ENCODE measurements around the gene PNRC2.
"Not testable (repeated sequence)": the region's sequence is repeated elsewhere in the genome, so short reads cannot be mapped to it uniquely, and the experiment has no call there.

The PNRC2 gene

DNA sequence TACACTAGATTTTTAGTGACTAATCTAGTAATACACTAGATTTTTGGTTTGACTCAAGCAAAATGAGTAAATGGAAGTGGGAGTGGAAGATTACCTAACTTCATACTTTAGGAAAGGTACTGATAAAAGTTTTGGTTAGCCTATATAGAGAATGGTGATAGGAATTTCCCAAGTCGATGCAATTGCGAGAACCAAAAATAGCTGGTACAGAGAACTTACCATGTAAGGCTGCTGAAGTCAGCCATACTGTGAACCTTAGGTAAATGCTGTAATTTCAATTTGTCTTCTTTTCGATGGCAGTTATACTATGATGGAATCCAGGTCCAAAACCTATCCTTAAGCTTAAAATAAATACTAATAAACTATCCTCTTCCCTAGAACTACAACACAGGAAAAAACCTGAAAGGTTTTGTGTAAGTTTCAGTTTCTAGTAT is 4.6 kb downstream of the PNRC2 start:
- Mint-ChIP-seq H3K27ac (peak overlapping the region; percentile 75), H3K36me3 (ENCODE audit: low read depth) (peaks cover 76% of the 10 kb centered on the region), H3K4me1 (ENCODE audit: low read depth) (peaks cover 46% of the 10 kb centered on the region), H3K4me3 (peak overlapping the region; percentile 14), H3K9me3 (no peaks in the 10 kb centered on the region), H3K27me3 (ENCODE audit: low read depth) (no peaks in the 10 kb centered on the region)
- DNase-seq (ENCODE audit: low spot score): no peak

DNA sequence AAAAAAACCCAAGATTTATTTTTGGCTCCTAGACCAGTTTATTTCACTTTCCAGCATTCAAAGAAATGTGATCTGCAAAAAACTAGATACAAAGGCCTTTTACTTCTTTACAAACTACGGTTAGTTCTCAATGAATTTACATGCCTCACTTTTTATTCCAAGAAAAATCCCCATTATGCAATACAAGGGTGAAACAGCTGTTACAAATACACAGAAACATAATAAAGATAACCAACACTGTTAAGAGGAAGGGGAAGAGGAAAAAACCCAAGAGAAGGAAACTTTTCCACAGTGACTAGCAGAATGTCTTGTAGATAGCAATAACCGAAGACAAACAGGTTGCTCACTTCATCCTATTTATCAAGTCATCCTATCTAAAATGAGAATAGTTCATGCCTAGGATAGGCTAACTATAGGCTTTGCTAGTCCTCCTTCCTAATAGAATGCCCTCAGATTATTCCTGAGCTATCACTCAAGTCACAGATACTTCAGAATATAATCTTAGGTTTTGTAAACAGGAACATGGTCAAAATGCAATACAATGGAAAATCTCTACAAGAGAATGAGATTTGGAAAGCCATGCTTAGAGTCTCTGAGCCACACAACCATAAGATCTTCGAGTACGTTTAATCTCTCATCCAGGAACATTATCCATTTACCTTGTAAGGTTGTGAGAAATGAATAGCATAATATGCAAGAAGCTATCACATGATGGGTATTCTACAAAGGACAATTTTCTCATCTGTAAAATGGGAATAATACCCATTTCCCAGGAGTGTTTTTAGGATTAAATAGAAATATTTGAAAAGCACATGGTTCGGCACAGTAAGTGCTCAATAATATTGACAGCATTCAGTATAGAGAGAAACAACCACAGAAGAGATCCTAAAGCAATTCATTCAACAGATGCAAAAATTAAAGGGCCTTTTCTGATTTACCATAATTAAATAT is 5.4 kb downstream of the PNRC2 start:
- Mint-ChIP-seq H3K4me1 (ENCODE audit: low read depth) (peaks cover 48% of the 10 kb centered on the region), H3K27ac (peak overlapping the region; percentile 75), H3K9me3 (no peaks in the 10 kb centered on the region), H3K4me3 (peak overlapping the region; percentile 14), H3K27me3 (ENCODE audit: low read depth) (no peaks in the 10 kb centered on the region), H3K36me3 (ENCODE audit: low read depth) (peaks cover 79% of the 10 kb centered on the region)
- DNase-seq (ENCODE audit: low spot score): no peak

DNA sequence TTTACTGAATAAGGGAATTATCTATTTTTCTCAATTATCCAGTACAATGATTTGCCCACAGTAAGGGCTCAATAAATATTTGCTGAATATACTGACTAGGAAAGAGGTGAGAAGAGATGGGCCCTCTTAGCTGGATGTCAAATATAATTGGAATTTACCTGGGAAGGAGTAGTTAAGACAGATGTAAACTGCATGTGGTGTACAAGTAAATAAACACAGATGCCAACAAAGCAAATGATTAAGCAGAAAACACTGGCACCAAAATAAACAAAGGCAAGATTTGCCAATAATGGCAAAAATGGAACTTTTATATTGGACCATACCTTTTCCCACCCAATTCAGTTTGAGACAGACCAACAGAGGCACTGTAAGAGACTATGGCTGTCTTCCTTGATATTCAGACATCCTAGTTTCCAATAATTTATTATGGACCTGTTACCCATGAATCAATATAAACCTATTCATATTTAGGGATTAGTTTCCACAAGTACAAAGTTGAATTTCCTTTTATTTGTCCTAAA is 7.4 kb downstream of the PNRC2 start:
- H3K4me3 Mint-ChIP-seq: no peak overlapping the region
- no peaks in the 10 kb centered on the region for H3K9me3 Mint-ChIP-seq
- peaks cover 43% of the 10 kb centered on the region for H3K4me1 Mint-ChIP-seq (ENCODE audit: low read depth)
- no peak for DNase-seq (ENCODE audit: low spot score)
- no peaks in the 10 kb centered on the region for H3K27me3 Mint-ChIP-seq (ENCODE audit: low read depth)
- no peak overlapping the region for H3K27ac Mint-ChIP-seq
- peaks cover 70% of the 10 kb centered on the region for H3K36me3 Mint-ChIP-seq (ENCODE audit: low read depth)

DNA sequence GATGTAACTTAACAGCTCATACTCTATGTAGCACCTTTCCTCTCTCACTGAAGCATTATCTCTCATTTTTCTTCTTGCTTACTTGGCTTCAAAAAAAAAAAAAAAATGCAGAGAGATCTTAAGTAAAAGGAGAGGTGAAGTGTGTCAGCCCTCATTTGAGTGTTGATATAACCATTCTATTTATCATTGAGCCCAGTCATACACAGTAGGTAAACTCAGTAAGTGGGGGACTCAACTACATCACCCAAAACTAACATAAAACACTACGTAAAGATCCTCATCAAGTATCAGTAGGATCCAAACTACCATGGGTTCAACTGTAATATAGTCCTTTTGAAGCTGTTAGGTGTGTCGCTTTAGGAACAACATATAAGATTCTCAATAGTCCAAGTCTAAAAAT is 8.2 kb downstream of the PNRC2 start:
- Mint-ChIP-seq H3K36me3 (ENCODE audit: low read depth) (peaks cover 67% of the 10 kb centered on the region), H3K4me3 (no peak overlapping the region), H3K27me3 (ENCODE audit: low read depth) (no peaks in the 10 kb centered on the region), H3K4me1 (ENCODE audit: low read depth) (peaks cover 40% of the 10 kb centered on the region), H3K27ac (peak overlapping the region; percentile 31), H3K9me3 (no peaks in the 10 kb centered on the region)
- no peak for DNase-seq (ENCODE audit: low spot score)

DNA sequence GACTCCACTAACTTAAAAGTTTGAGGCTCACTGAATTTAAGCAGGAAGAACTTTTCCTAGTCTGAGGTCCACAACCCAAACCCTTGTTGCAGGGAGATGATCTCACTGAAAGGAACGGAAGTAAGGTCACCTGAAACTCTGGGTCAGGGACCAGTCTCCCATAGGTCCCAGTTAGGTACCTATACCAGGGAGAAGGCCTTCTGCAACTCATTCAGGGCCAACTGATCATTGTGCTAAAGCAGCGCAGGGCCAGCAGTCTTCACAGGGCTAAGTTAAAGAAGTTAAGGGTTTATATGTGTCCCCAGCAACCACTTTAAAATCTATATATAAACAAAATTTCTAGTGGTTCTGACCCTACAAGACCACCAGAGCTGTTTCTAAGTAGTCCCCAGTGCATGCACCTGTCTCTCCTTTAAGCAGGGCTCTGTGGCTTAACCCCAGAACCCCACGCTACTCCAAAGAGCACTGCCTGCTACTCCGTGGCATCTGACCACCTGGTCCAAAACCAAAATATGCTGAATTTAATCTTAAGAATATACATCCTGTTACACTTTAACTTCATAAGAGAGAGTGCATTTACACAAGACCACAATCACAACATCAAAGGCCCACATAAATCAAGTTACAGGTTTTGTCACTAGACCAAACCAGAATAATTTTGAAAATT is 17.7 kb downstream of the PNRC2 start:
- peaks cover 49% of the 10 kb centered on the region for H3K4me1 Mint-ChIP-seq (ENCODE audit: low read depth)
- peak overlapping the region; percentile 95 for H3K4me3 Mint-ChIP-seq
- no peaks in the 10 kb centered on the region for H3K27me3 Mint-ChIP-seq (ENCODE audit: low read depth)
- peak overlapping the region; percentile 65 for H3K27ac Mint-ChIP-seq
- peaks cover 54% of the 10 kb centered on the region for H3K36me3 Mint-ChIP-seq (ENCODE audit: low read depth)
- no peak for DNase-seq (ENCODE audit: low spot score)
- no peaks in the 10 kb centered on the region for H3K9me3 Mint-ChIP-seq

DNA sequence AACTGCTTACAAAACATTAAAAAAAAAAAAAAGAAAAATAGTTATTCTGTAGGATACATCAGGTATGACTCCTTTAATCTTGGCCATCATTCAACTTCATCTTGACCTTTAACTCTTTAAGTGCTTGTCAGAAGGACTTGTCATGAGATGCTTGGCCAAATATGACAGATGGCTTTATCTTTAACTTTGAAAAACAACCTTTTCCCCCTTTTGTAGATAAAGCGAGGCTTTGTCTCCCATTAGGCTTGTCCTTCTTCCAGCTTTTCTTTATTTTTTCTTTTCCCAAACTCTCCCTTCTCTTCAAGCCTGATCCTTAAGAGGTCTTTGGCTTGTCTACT is 18.2 kb downstream of the PNRC2 start:
- H3K27ac Mint-ChIP-seq: peak overlapping the region; percentile 80
- H3K4me3 Mint-ChIP-seq: peak overlapping the region; percentile 95
- no peaks in the 10 kb centered on the region for H3K27me3 Mint-ChIP-seq (ENCODE audit: low read depth)
- peaks cover 53% of the 10 kb centered on the region for H3K36me3 Mint-ChIP-seq (ENCODE audit: low read depth)
- no peaks in the 10 kb centered on the region for H3K9me3 Mint-ChIP-seq
- peaks cover 49% of the 10 kb centered on the region for H3K4me1 Mint-ChIP-seq (ENCODE audit: low read depth)
- no peak for DNase-seq (ENCODE audit: low spot score)

DNA sequence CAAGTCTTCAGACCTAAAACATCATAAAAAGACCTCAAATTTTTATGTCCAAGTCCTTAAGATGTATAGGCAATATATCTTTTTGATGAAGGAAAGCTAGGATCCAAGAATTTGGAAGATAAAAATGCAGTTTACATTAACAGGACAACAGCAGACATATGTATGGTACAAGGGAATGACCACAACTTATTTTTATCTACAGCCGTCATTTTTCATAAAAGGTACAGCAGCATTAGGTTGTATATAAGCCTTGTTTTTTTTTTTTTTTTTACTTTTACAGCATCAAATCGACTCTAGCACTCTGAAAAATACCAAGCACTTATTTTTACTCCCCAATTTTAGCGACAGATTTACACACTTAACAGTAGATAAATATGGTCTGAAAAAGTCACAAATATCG is 19.2 kb downstream of the PNRC2 start:
- peaks cover 46% of the 10 kb centered on the region for H3K4me1 Mint-ChIP-seq (ENCODE audit: low read depth)
- H3K4me3 Mint-ChIP-seq: peak overlapping the region; percentile 95
- no peak for DNase-seq (ENCODE audit: low spot score)
- peak overlapping the region; percentile 92 for H3K27ac Mint-ChIP-seq
- peaks cover 48% of the 10 kb centered on the region for H3K36me3 Mint-ChIP-seq (ENCODE audit: low read depth)
- H3K27me3 Mint-ChIP-seq (ENCODE audit: low read depth): no peaks in the 10 kb centered on the region
- no peaks in the 10 kb centered on the region for H3K9me3 Mint-ChIP-seq

DNA sequence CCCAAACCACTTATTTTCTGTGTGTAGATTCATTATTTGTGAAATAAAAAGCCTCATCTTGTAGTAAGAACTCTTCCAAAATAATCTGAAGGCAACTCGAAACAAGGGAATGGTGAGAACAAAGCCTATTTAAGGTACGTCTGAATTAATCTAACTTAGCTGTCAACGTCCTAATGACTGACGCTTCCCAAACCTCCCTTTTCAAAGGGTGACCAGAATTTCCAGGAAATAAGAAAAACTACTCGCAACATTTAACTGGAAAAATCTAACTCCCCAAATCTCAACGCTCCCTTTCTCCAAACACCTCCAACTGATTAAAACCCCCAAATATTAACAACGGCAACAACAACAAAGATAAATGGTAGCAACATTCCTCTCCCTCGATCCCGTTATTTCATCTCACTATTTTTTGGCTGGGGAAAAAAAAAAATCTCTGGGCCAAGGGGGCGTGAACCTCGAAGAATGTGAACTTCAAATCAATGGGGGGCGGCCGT is 19.8 kb downstream of the PNRC2 start:
- H3K4me3 Mint-ChIP-seq: peak overlapping the region; percentile 95
- H3K36me3 Mint-ChIP-seq (ENCODE audit: low read depth): peaks cover 42% of the 10 kb centered on the region
- peak overlapping the region; percentile 92 for H3K27ac Mint-ChIP-seq
- H3K9me3 Mint-ChIP-seq: no peaks in the 10 kb centered on the region
- no peak for DNase-seq (ENCODE audit: low spot score)
- peaks cover 41% of the 10 kb centered on the region for H3K4me1 Mint-ChIP-seq (ENCODE audit: low read depth)
- H3K27me3 Mint-ChIP-seq (ENCODE audit: low read depth): no peaks in the 10 kb centered on the region

DNA sequence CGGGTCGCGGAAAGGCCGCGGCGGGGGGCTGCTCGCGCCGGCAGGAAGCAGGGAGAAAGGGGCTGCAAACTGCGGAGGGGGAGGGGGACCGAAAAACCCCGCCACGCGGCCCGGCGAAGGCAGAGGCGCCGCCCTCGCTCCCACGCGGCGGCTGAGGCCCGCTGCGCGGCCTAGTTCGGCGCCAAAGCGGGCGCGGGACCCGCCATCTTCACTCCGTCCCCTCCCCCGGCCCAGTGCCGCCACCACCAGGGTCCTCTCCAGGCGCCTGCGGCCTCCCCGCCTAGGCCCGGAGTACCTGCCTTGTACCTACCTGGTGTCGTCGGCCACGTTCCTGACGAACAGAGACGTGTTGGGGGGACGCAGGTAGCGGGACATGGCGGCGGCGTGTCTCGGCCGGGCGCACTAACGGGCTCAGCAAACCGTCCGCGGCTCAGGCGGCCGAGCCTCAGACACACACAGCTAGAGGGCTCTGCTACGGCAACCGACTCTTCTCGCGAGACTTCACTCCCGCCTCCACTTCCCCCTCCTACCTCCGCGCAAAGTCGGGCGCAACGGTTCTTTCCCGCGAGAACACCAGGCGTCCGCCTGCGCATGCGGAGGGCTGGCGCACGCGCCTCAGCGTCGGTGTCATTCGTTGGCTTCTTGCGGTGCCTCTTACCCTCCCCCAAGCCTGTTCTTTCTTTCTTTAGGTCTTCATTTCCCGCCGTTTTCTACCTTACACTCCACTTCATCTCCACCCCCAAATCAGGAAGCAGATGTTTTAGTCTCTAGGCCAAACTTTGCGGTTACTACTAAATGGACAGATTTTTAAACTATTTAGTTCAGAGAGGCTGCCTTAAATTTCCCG is 20.5 kb downstream of the PNRC2 start, which contains the start of gene SRSF10:
Gene SRSF10, minus strand, starts transcription at position 447 of the 847 bp plus-strand sequence. Its CDS starts 72 bp downstream, at position 375.
- peaks cover 36% of the 10 kb centered on the region for H3K36me3 Mint-ChIP-seq (ENCODE audit: low read depth)
- H3K4me1 Mint-ChIP-seq (ENCODE audit: low read depth): peaks cover 37% of the 10 kb centered on the region
- DNase-seq (ENCODE audit: low spot score): peak; percentile 98
- no peaks in the 10 kb centered on the region for H3K27me3 Mint-ChIP-seq (ENCODE audit: low read depth)
- H3K4me3 Mint-ChIP-seq: peak within 1 kb of the TSS; percentile 95
- peak within 1 kb of the TSS; percentile 95 for H3K27ac Mint-ChIP-seq
- H3K9me3 Mint-ChIP-seq: no peaks in the 10 kb centered on the region

DNA sequence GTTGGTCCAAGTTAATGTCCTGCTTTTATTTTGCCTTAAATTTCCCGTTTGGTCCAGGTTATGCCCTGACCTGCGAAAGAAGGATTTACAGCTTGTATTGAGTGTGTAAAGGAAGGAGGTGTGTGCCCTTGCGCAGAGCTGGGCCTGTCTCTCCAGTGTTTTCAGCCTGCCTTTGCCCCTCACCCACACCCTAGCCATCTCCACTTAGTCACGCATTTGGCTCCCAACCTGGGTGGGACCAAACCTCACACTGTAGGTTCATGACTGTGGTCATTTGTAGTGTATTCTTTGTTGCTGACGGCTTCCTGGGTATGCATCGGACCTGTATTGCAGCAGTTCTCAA is 21.1 kb downstream of the PNRC2 start:
- peaks cover 35% of the 10 kb centered on the region for H3K36me3 Mint-ChIP-seq (ENCODE audit: low read depth)

DNA sequence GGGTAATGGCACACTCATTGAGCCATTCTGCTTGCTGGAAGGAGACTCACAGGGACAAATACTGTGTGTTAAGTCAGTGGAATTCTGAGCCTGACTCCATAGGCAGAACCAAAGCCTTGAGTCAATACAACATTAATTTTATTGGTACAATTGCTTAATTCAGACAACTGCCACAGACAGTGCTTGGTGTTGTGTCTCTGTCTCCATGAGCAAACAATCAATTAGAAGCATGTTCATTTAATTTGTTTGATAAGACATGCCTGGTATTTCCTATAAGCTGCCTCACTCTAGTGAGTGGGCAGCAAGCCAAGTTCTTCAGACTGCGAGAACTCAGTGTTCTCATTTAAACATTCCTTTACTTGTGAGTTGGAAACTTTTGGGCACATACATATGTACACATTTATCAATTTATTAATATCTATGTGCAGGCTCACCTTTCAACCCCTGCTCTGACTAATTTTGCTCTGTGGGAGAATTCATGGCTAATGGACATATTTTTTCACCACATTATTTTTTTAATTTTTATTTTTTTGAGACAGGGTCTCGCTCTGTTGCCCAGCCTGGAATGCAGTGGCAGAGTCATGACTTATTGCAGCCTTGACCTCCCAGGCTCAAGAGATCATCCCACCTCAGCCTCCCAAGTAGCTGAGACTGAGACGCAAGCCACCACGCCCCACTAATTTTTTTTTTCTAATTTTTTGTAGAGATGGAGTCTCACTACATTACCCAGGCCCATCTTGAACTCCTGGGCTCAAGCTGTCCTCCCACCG is 25.0 kb downstream of the PNRC2 start:
- peaks cover 4% of the 10 kb centered on the region for H3K36me3 Mint-ChIP-seq (ENCODE audit: low read depth)
- peaks cover 13% of the 10 kb centered on the region for H3K4me1 Mint-ChIP-seq (ENCODE audit: low read depth)
- H3K27ac Mint-ChIP-seq: no peak overlapping the region
- H3K4me3 Mint-ChIP-seq: no peak overlapping the region
- no peaks in the 10 kb centered on the region for H3K9me3 Mint-ChIP-seq
- DNase-seq (ENCODE audit: low spot score): no peak
- H3K27me3 Mint-ChIP-seq (ENCODE audit: low read depth): no peaks in the 10 kb centered on the region

More for the DNA sequence above, 21.1 kb downstream of the PNRC2 start:
- peak overlapping the region; percentile 95 for H3K27ac Mint-ChIP-seq
- no peaks in the 10 kb centered on the region for H3K9me3 Mint-ChIP-seq
- peaks cover 34% of the 10 kb centered on the region for H3K4me1 Mint-ChIP-seq (ENCODE audit: low read depth)
- H3K4me3 Mint-ChIP-seq: peak overlapping the region; percentile 95
- no peaks in the 10 kb centered on the region for H3K27me3 Mint-ChIP-seq (ENCODE audit: low read depth)
- DNase-seq (ENCODE audit: low spot score): peak; percentile 46

DNA sequence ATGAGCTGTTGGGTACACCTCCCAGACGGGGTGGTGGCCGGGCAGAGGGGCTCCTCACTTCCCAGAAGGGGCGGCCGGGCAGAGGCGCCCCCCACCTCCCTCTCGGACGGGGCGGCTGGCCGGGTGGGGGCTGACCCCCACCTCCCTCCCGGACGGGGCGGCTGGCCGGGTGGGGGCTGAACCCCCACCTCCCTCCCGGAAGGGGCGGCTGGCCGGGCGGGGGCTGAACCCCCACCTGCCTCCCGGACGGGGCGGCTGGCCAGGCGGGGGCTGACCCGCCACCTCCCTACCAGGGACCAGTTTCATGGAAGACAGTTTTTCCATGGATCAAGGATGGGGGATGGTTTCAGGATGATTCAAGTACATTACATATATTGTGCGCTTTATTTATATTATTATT is 27.4 kb downstream of the PNRC2 start:
- not testable (repeated sequence) for H3K4me3 Mint-ChIP-seq; H3K27me3 Mint-ChIP-seq (ENCODE audit: low read depth); H3K9me3 Mint-ChIP-seq; H3K27ac Mint-ChIP-seq; H3K4me1 Mint-ChIP-seq (ENCODE audit: low read depth); H3K36me3 Mint-ChIP-seq (ENCODE audit: low read depth); DNase-seq (ENCODE audit: low spot score)

DNA sequence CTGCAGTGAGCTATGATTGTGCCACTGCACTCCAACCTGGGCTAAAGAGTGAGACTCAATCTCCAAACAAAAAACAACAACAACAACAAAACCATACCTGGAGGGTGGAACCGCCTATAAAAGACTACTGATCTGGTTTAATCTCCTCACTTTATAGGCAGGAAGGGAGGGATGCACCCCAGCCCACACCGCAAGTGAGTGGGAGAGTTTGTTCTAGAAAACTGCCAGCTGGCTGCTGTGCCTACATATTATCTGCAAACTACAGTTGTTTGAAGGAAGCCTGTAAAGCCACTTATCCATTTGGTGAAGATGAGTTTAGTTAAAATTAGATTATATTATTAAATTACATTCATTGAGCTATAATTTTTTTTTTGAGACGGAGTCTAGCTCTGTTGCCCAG is 29.6 kb downstream of the PNRC2 start:
- H3K36me3 Mint-ChIP-seq (ENCODE audit: low read depth): no peaks in the 10 kb centered on the region
- no peaks in the 10 kb centered on the region for H3K9me3 Mint-ChIP-seq
- H3K27ac Mint-ChIP-seq: peak overlapping the region; percentile 39
- H3K4me1 Mint-ChIP-seq (ENCODE audit: low read depth): peaks cover 3% of the 10 kb centered on the region
- no peak overlapping the region for H3K4me3 Mint-ChIP-seq
- DNase-seq (ENCODE audit: low spot score): no peak
- H3K27me3 Mint-ChIP-seq (ENCODE audit: low read depth): no peaks in the 10 kb centered on the region
